ENCODE measurements around the gene MORF4L1.
"Not testable (repeated sequence)": the region's sequence is repeated elsewhere in the genome, so short reads cannot be mapped to it uniquely, and the experiment has no call there.

GRCh38 chr15:78846906-78847305, 25.8 kb upstream of the MORF4L1 start:
- TF ChIP-seq CTCF (IDR thresholded peaks at IDR 0.05); POLR2AphosphoS5 (IDR thresholded peaks at IDR 0.05; ENCODE audit: low read depth, low read length); TCF7L2 (IDR thresholded peaks at IDR 0.05; ENCODE audit: low read depth, low read length); SIN3A (IDR thresholded peaks at IDR 0.05; ENCODE audit: borderline replicate concordance, insufficient read depth, low read depth, low read length): not testable (repeated sequence)
- TF ChIP-seq, protein P1, sequence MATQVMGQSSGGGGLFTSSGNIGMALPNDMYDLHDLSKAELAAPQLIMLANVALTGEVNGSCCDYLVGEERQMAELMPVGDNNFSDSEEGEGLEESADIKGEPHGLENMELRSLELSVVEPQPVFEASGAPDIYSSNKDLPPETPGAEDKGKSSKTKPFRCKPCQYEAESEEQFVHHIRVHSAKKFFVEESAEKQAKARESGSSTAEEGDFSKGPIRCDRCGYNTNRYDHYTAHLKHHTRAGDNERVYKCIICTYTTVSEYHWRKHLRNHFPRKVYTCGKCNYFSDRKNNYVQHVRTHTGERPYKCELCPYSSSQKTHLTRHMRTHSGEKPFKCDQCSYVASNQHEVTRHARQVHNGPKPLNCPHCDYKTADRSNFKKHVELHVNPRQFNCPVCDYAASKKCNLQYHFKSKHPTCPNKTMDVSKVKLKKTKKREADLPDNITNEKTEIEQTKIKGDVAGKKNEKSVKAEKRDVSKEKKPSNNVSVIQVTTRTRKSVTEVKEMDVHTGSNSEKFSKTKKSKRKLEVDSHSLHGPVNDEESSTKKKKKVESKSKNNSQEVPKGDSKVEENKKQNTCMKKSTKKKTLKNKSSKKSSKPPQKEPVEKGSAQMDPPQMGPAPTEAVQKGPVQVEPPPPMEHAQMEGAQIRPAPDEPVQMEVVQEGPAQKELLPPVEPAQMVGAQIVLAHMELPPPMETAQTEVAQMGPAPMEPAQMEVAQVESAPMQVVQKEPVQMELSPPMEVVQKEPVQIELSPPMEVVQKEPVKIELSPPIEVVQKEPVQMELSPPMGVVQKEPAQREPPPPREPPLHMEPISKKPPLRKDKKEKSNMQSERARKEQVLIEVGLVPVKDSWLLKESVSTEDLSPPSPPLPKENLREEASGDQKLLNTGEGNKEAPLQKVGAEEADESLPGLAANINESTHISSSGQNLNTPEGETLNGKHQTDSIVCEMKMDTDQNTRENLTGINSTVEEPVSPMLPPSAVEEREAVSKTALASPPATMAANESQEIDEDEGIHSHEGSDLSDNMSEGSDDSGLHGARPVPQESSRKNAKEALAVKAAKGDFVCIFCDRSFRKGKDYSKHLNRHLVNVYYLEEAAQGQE (IDR thresholded peaks at IDR 0.05; ENCODE audit: insufficient read depth in 1 of 2, low read depth in 2 of 2, low read length in 1 of 2) = not testable (repeated sequence)

Data from Panc1 (cell line).